HepG2 (cell line): Measurements from ENCODE around the gene ZNF804B. TPM values are rescaled to one million over a fixed set of nuclear protein-coding genes. Genes with fewer than 3 reads are reported as not detected.

Experiments
- ATAC-seq: fragments of 200-7000 bp; cut with Tn5 transposase; 3 replicates; pipeline ENCODE4 v1.9.1; 2020; ENCODE audit warnings: mild to moderate bottlenecking, moderate library complexity
- BruUV-seq: library from RNA; stranded (reverse); fragments of 400-500 nt; replicated peaks from 2 replicates; lab custom pipeline; 2021; lab: Mats Ljungman, UMichigan
- CTCF ChIA-PET: fragments of 300-600 bp; formaldehyde crosslinking; extraction: SDS; loops from one replicate; lab custom pipeline; 2021; ENCODE audit warnings: low total read pairs, inconsistent platforms, low intra/inter-chr PET ratio; lab: Yijun Ruan, JAX
- POLR2A ChIA-PET: fragments of 350-600 bp; sonication (Branson Sonifier 250); formaldehyde crosslinking; loops from one replicate; lab custom pipeline; 2020; ENCODE audit warnings: antibody characterized with exemption, inconsistent platforms; lab: Yijun Ruan, JAX
- DNase-seq: peaks from one replicate; pipeline ENCODE4 v3.0.0-alpha.2; 2015; ENCODE audit warnings: low spot score
- FAIRE-seq: peaks from 3 replicates; lab custom pipeline; 2011; peaks lifted over from hg19 to GRCh38; lab: Jason Lieb, UNC
- H2AFZ ChIP-seq: one replicate; pipeline ENCODE4 v1.6.1; 2011; ENCODE audit warnings: low read length, inconsistent platforms
- H3K27ac ChIP-seq: fragments of 300-600 bp; 3 replicates; pipeline ENCODE4 v1.8.0; 2011; ENCODE audit warnings: mixed run types, mild to moderate bottlenecking, mixed read lengths, low read length, inconsistent platforms; ENCODE audit not compliant: insufficient read depth; ENCODE audit errors: extremely low read length
- H3K27me3 ChIP-seq, 2 experiments: fragments of 200-600 bp in 1 of 2; 2 replicates in 1 of 2; 3 replicates in 1 of 2; pipeline versions ENCODE4 v1.6.0 to v1.8.0; 2011; ENCODE audit warnings: low read length in 2 of 2, mild to moderate bottlenecking in 2 of 2, moderate library complexity in 2 of 2, inconsistent platforms in 1 of 2; ENCODE audit not compliant: insufficient read depth in 2 of 2, control insufficient read depth in 1 of 2
- H3K36me3 ChIP-seq, 2 experiments: fragments of 200-600 bp in 1 of 2; replicated peaks in 1 of 2; 2 replicates in 1 of 2; 3 replicates in 1 of 2; pipeline versions ENCODE4 v1.5.1 to v1.8.0; 2011; ENCODE audit warnings: low read length in 2 of 2, inconsistent platforms in 1 of 2; ENCODE audit not compliant: insufficient read depth in 2 of 2, control insufficient read depth in 1 of 2
- H3K4me1 ChIP-seq: 2 replicates; pipeline ENCODE4 v1.5.1; 2012; ENCODE audit warnings: low read length, inconsistent platforms; ENCODE audit not compliant: insufficient read depth
- H3K4me2 ChIP-seq: 2 replicates; pipeline ENCODE4 v1.6.0; 2011; ENCODE audit warnings: low read depth, low read length, inconsistent platforms
- H3K4me3 ChIP-seq, 3 experiments: fragments of 200-600 bp in 1 of 3; sonication (generic), shearing (Covaris generic) in 1 of 3; replicated peaks in 1 of 3; 2 replicates each; pipeline ENCODE4 v1.5.1; 2011 to 2016; ENCODE audit warnings: low read length in 3 of 3, inconsistent platforms in 2 of 3, low read depth in 2 of 3, mild to moderate bottlenecking in 2 of 3, control low read depth in 1 of 3, mixed read lengths in 1 of 3; ENCODE audit not compliant: insufficient read depth in 1 of 3
- H3K79me2 ChIP-seq: one replicate; pipeline ENCODE4 v1.6.1; 2011; ENCODE audit warnings: low read length, inconsistent platforms; ENCODE audit not compliant: insufficient read depth
- H3K9ac ChIP-seq: 2 replicates; pipeline ENCODE4 v1.6.0; 2011; ENCODE audit warnings: mild to moderate bottlenecking, low read depth, low read length, inconsistent platforms; ENCODE audit not compliant: insufficient read depth
- H3K9me3 ChIP-seq: 2 replicates; pipeline ENCODE4 v1.5.1; 2012; ENCODE audit warnings: mild to moderate bottlenecking, low read length
- H4K20me1 ChIP-seq: 2 replicates; pipeline ENCODE4 v1.6.0; 2011; ENCODE audit warnings: inconsistent platforms, mild to moderate bottlenecking, low read length, moderate library complexity; ENCODE audit not compliant: insufficient read depth
- DPF2 ChIP-seq: sonication (generic); formaldehyde crosslinking; IDR thresholded peaks from 2 replicates; pipeline ENCODE4 v1.4.0; 2020; ENCODE audit warnings: mild to moderate bottlenecking, low read depth, missing genetic modification reagents, borderline replicate concordance
- HHEX ChIP-seq: IDR thresholded peaks from 2 replicates; pipeline ENCODE4 v1.6.1; 2016; ENCODE audit warnings: control low read depth
- SAFB2 ChIP-seq: sonication (generic); formaldehyde crosslinking; IDR thresholded peaks from 2 replicates; pipeline ENCODE4 v1.5.1; 2020; ENCODE audit warnings: missing genetic modification reagents, low read depth, mild to moderate bottlenecking, borderline replicate concordance
- SIX4 ChIP-seq: sonication (generic); formaldehyde crosslinking; IDR thresholded peaks from 2 replicates; pipeline ENCODE4 v1.4.0; 2020; ENCODE audit warnings: missing genetic modification reagents
- SMAD1 ChIP-seq: sonication (generic); formaldehyde crosslinking; IDR thresholded peaks from 2 replicates; pipeline ENCODE4 v1.4.0; 2020; ENCODE audit warnings: missing genetic modification reagents, low read depth, mild to moderate bottlenecking, borderline replicate concordance
- SRY ChIP-seq: sonication (generic); formaldehyde crosslinking; IDR thresholded peaks from 2 replicates; pipeline ENCODE4 v1.8.0; 2022; ENCODE audit warnings: mild to moderate bottlenecking, missing genetic modification reagents
- TMF1 ChIP-seq: sonication (generic); formaldehyde crosslinking; IDR thresholded peaks from 2 replicates; pipeline ENCODE4 v1.8.1; 2022; ENCODE audit warnings: low read depth, missing genetic modification reagents
- ZNF234 ChIP-seq: sonication (generic); formaldehyde crosslinking; conservative IDR thresholded peaks from 2 replicates; pipeline ENCODE4 v1.5.1; 2020; ENCODE audit warnings: mild to moderate bottlenecking, missing genetic modification reagents
- ZNF562 ChIP-seq: sonication (generic); formaldehyde crosslinking; IDR thresholded peaks from 2 replicates; pipeline ENCODE4 v1.8.0; 2022; ENCODE audit warnings: missing genetic modification reagents, borderline replicate concordance
- ZNF816 ChIP-seq: sonication (generic); formaldehyde crosslinking; IDR thresholded peaks from 2 replicates; pipeline ENCODE4 v1.8.0; 2022; ENCODE audit warnings: missing genetic modification reagents, mild to moderate bottlenecking, borderline replicate concordance
- ZSCAN31 ChIP-seq: sonication (generic); formaldehyde crosslinking; IDR thresholded peaks from 2 replicates; pipeline ENCODE4 v1.5.0; 2020; ENCODE audit warnings: low read depth, mild to moderate bottlenecking, missing genetic modification reagents
- WGBS: methylation state at CpG from one replicate; pipeline ENCODE4 v1.1.6; 2017; ENCODE audit warnings: low lambda C conversion rate; 5-methylcytosine and 5-hydroxymethylcytosine counted together
- in situ Hi-C: cut with HindIII; loops from 2 replicates; pipeline ENCODE4 v1.10.0; 2017; ENCODE audit warnings: low pct_unique_long_range_greater_than_20kb; ENCODE audit not compliant: extremely low pct_ligation_motif_present
- intact Hi-C: fragments of 100-400 bp; cut with micrococcal nuclease; formaldehyde crosslinking; loops from one replicate; pipeline ENCODE4 v1.10.0; 2022; ENCODE audit not compliant: unreplicated experiment
- polyA plus RNA-seq, 8 experiments: library from polyadenylated mRNA; depleted of rRNA in 3 of 8; stranded (reverse) in 7 of 8; unstranded in 1 of 8; fragments of >200 nt; fragmentation: Illumina TruSeq in 4 of 8; extraction: Trizol in 4 of 8; gene quantifications; 2 replicates each; pipeline versions ENCODE4 v1.2.1 to v1.2.3, GENCODE V29; 2011 to 2016; ENCODE audit warnings: low read depth in 4 of 8, missing spikeins in 1 of 8, mixed read lengths in 1 of 8; ENCODE audit not compliant: insufficient read depth in 1 of 8
- total RNA-seq, 5 experiments: library from RNA; depleted of rRNA; stranded (reverse); fragments of >200 nt; fragmentation: Illumina TruSeq; extraction: Trizol; gene quantifications; 2 replicates each; pipeline ENCODE4 v1.2.3, GENCODE V29; 2016; ENCODE audit warnings: low read depth in 1 of 5
- TF ChIP-seq, protein P1 (sequence below): sonication (generic); formaldehyde crosslinking; conservative IDR thresholded peaks from 2 replicates; pipeline ENCODE4 v1.5.0; 2020; ENCODE audit warnings: missing genetic modification reagents
- TF ChIP-seq, protein P2 (sequence below): sonication (generic); formaldehyde crosslinking; conservative IDR thresholded peaks from 2 replicates; pipeline ENCODE4 v1.8.1; 2023; ENCODE audit warnings: missing genetic modification reagents
- TF ChIP-seq, protein P3 (sequence below): sonication (generic); formaldehyde crosslinking; IDR thresholded peaks from 2 replicates; pipeline ENCODE4 v1.8.0; 2022; ENCODE audit warnings: missing genetic modification reagents, mild to moderate bottlenecking, inconsistent platforms, borderline replicate concordance
- TF ChIP-seq, protein P4 (sequence below): sonication (generic); formaldehyde crosslinking; IDR thresholded peaks from 2 replicates; pipeline ENCODE4 v1.5.0; 2020; ENCODE audit warnings: missing genetic modification reagents
- TF ChIP-seq, protein P5 (sequence below): sonication (generic); formaldehyde crosslinking; IDR thresholded peaks from 2 replicates; pipeline ENCODE4 v1.4.0; 2020; ENCODE audit warnings: mild to moderate bottlenecking, missing genetic modification reagents, borderline replicate concordance

The ZNF804B gene
- total and polyA plus RNA-seq, 2 of the 13 experiments (the other 11 are each of a cell fraction or from before 2014, with no cell fraction given), result not detected

DNA sequence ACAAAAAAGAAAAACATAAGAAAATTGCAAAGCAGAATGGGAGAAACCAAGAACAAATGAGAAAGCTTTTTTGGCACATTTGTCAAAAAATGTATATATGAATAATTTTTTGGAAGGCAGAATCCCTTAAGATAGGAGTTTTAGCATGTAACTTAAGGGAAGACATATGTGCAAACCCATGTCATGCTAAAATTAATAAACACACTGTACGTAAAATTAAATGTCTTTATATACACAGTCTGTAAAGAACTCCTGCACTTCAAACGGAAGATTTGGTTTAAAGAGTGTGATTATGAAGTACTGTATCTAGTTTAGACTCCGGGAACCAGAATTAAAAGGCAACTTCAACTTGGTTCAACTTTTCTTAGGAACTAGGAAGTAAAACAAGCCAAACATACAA lies 405.9 kb downstream of the ZNF804B start (continued):
- TF ChIP-seq, protein P1, sequence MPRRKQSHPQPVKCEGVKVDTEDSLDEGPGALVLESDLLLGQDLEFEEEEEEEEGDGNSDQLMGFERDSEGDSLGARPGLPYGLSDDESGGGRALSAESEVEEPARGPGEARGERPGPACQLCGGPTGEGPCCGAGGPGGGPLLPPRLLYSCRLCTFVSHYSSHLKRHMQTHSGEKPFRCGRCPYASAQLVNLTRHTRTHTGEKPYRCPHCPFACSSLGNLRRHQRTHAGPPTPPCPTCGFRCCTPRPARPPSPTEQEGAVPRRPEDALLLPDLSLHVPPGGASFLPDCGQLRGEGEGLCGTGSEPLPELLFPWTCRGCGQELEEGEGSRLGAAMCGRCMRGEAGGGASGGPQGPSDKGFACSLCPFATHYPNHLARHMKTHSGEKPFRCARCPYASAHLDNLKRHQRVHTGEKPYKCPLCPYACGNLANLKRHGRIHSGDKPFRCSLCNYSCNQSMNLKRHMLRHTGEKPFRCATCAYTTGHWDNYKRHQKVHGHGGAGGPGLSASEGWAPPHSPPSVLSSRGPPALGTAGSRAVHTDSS (CRISPR knock-in tag), result no peak
- TF ChIP-seq SRY (CRISPR knock-in tag) (no peak), ZNF562 (CRISPR knock-in tag) (no peak)
- TF ChIP-seq, protein P2, sequence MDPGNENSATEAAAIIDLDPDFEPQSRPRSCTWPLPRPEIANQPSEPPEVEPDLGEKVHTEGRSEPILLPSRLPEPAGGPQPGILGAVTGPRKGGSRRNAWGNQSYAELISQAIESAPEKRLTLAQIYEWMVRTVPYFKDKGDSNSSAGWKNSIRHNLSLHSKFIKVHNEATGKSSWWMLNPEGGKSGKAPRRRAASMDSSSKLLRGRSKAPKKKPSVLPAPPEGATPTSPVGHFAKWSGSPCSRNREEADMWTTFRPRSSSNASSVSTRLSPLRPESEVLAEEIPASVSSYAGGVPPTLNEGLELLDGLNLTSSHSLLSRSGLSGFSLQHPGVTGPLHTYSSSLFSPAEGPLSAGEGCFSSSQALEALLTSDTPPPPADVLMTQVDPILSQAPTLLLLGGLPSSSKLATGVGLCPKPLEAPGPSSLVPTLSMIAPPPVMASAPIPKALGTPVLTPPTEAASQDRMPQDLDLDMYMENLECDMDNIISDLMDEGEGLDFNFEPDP (CRISPR knock-in tag), result no peak

DNA sequence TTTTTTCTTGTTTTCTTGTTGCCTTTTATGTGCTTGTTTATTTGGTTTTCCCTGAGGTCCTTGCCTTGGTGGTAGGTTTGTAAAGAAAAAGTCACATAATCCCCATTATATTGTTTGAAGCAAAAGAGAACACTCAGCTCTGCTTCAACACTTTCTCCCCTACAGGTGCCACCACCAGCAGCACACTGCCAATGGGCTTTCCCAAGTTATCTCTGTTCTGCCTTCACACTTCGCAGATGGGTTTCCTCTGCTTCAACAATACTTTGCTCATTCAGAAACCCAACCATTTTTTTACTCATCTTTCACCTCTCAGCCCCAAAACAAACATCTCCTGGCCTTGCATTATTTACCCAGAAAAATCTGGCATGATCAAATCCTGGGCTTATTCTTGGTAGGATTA lies 411.1 kb downstream of the ZNF804B start:
- in situ Hi-C loops, result no loop called here
- no peak for TF ChIP-seq SIX4
- no peak for TF ChIP-seq ZNF816 (CRISPR knock-in tag)
- TF ChIP-seq ZNF234, result no peak
- TF ChIP-seq DPF2 (CRISPR knock-in tag), result no peak
- TF ChIP-seq, protein P3, sequence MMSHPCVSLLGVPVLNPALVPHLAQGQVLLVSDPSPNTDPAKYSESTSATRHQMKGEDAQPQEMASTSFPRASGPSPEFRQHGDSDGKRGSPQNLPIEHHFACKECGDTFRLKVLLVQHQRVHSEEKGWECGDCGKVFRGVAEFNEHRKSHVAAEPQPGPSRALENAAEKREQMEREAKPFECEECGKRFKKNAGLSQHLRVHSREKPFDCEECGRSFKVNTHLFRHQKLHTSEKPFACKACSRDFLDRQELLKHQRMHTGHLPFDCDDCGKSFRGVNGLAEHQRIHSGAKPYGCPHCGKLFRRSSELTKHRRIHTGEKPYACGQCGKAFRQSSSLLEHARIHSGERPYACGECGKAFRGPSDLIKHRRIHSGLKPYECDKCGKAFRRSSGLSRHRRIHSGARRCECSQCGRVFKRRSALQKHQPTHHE (CRISPR knock-in tag), result no peak
- no peak for TF ChIP-seq HHEX (CRISPR knock-in tag)
- TF ChIP-seq TMF1 (CRISPR knock-in tag), result no peak
- no peak for TF ChIP-seq SMAD1 (CRISPR knock-in tag)
- TF ChIP-seq, protein P4, sequence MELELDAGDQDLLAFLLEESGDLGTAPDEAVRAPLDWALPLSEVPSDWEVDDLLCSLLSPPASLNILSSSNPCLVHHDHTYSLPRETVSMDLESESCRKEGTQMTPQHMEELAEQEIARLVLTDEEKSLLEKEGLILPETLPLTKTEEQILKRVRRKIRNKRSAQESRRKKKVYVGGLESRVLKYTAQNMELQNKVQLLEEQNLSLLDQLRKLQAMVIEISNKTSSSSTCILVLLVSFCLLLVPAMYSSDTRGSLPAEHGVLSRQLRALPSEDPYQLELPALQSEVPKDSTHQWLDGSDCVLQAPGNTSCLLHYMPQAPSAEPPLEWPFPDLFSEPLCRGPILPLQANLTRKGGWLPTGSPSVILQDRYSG (CRISPR knock-in tag), result no peak
- no peak for TF ChIP-seq ZSCAN31
- TF ChIP-seq, protein P5, sequence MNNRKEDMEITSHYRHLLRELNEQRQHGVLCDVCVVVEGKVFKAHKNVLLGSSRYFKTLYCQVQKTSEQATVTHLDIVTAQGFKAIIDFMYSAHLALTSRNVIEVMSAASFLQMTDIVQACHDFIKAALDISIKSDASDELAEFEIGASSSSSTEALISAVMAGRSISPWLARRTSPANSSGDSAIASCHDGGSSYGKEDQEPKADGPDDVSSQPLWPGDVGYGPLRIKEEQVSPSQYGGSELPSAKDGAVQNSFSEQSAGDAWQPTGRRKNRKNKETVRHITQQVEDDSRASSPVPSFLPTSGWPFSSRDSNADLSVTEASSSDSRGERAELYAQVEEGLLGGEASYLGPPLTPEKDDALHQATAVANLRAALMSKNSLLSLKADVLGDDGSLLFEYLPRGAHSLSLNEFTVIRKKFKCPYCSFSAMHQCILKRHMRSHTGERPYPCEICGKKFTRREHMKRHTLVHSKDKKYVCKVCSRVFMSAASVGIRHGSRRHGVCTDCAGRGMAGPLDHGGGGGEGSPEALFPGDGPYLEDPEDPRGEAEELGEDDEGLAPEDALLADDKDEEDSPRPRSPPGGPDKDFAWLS, result no peak
- TF ChIP-seq SAFB2 (CRISPR knock-in tag), result no peak

More for the DNA sequence above, 411.1 kb downstream of the ZNF804B start:
- no peak overlapping the region for H2AFZ ChIP-seq
- no peaks in the 10 kb centered on the region for H3K4me1 ChIP-seq
- no peaks in the 10 kb centered on the region for H3K36me3 ChIP-seq
- no peak for FAIRE-seq
- WGBS, result 0% methylated on average over 1 of the region's 1 CpG
- no peak overlapping the region for H3K4me3 ChIP-seq
- CTCF ChIA-PET, result no interaction called here
- no peak overlapping the region for H3K9ac ChIP-seq
- H3K27ac ChIP-seq, result no peak overlapping the region
- ATAC-seq, result no peak
- no peak overlapping the region for H3K4me2 ChIP-seq
- H3K27me3 ChIP-seq, result no peaks in the 10 kb centered on the region
- intact Hi-C loops, result no loop called here
- no peak for DNase-seq
- H4K20me1 ChIP-seq, result no peaks in the 10 kb centered on the region
- H3K79me2 ChIP-seq, result no peaks in the 10 kb centered on the region
- POLR2A ChIA-PET, result no interaction called here
- no TSS peak for BruUV-seq
- peaks cover 23% of the 10 kb centered on the region for H3K9me3 ChIP-seq
